Gastrocnemius medialis (tissue), 4 donors: Measurements from ENCODE around the gene TSPAN16.

ENCODE experiments used
- POLR2A ChIP-seq, 2 donors: fragments of 450-650 bp; IDR thresholded peaks; one replicate each; pipeline ENCODE4 v1.6.1; 2017; ENCODE audit warnings: antibody characterized with exemption in 2 of 2, mild to moderate bottlenecking in 2 of 2, moderate library complexity in 2 of 2
- TF ChIP-seq, protein P1 (sequence below), 5 experiments: fragments of 450-650 bp in 3 of 5; fragments of 200-600 bp in 2 of 5; sonication (generic) in 2 of 5; IDR thresholded peaks in 4 of 5; conservative IDR thresholded peaks in 1 of 5; 1 replicate in 4 of 5; 2 replicates in 1 of 5; pipeline ENCODE4 v1.5.1; 2016 to 2019; ENCODE audit warnings: antibody characterized with exemption in 5 of 5, mild to moderate bottlenecking in 3 of 5, moderate library complexity in 3 of 5

DNA sequence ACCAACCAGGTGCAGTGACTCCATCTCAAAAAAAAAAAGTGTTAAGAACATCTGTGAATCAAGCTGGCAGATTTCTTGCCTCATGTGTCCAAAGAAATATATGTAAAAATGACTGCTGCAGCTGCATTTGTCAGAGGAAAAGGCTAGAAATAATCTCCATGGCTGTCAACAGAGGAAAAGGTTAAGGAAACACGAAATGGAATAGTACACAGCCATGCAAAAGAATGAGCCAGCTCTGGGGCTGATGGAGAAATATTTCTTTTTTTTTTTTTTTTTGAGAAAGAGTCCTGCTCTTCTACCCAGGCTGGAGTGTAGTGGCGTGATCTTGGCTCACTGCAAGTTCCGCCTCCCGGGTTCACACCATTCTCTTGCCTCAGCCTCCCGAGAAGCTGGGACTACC, 36.9 kb downstream of the TSPAN16 start:
- TF ChIP-seq, protein P1, sequence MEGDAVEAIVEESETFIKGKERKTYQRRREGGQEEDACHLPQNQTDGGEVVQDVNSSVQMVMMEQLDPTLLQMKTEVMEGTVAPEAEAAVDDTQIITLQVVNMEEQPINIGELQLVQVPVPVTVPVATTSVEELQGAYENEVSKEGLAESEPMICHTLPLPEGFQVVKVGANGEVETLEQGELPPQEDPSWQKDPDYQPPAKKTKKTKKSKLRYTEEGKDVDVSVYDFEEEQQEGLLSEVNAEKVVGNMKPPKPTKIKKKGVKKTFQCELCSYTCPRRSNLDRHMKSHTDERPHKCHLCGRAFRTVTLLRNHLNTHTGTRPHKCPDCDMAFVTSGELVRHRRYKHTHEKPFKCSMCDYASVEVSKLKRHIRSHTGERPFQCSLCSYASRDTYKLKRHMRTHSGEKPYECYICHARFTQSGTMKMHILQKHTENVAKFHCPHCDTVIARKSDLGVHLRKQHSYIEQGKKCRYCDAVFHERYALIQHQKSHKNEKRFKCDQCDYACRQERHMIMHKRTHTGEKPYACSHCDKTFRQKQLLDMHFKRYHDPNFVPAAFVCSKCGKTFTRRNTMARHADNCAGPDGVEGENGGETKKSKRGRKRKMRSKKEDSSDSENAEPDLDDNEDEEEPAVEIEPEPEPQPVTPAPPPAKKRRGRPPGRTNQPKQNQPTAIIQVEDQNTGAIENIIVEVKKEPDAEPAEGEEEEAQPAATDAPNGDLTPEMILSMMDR (IDR thresholded peaks at IDR 0.05 in 4 of 5, conservative IDR thresholded peaks at IDR 0.05 in 1 of 5), result no peak
- TF ChIP-seq POLR2A (IDR thresholded peaks at IDR 0.05), result no peak
